ENCODE results near the gene TYK2.
"Not testable (repeated sequence)": the region's sequence is repeated elsewhere in the genome, so short reads cannot be mapped to it uniquely, and the experiment has no call there.

The TYK2 gene

DNA sequence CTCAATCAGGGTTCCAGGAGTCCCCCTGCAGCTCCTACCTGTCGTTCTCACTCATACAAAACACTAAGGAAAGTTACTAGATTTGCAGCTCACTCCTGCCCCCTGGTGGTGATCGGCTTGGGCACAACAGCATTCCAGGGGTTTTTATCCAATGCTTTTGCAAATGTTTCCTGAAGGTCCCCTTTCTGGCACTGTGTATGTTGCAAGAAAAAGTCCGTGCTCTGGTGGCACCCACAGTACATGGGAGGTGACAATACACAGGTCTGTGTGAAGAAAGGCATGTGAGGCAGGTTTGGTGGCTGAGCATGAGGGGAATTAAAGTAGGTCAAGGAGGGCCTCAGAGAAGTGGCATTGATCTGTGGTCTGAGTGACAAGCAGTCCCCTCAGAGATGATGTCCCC is 8.6 kb upstream of the TYK2 start:
- no peak overlapping the region for H3K4me3 ChIP-seq (ENCODE audit: low read length)
- TF ChIP-seq, protein P1, sequence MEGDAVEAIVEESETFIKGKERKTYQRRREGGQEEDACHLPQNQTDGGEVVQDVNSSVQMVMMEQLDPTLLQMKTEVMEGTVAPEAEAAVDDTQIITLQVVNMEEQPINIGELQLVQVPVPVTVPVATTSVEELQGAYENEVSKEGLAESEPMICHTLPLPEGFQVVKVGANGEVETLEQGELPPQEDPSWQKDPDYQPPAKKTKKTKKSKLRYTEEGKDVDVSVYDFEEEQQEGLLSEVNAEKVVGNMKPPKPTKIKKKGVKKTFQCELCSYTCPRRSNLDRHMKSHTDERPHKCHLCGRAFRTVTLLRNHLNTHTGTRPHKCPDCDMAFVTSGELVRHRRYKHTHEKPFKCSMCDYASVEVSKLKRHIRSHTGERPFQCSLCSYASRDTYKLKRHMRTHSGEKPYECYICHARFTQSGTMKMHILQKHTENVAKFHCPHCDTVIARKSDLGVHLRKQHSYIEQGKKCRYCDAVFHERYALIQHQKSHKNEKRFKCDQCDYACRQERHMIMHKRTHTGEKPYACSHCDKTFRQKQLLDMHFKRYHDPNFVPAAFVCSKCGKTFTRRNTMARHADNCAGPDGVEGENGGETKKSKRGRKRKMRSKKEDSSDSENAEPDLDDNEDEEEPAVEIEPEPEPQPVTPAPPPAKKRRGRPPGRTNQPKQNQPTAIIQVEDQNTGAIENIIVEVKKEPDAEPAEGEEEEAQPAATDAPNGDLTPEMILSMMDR (conservative IDR thresholded peaks at IDR 0.05; ENCODE audit: low read length) = peak; percentile 97
- peak; percentile 66 for DNase-seq (ENCODE audit: low read depth)

DNA sequence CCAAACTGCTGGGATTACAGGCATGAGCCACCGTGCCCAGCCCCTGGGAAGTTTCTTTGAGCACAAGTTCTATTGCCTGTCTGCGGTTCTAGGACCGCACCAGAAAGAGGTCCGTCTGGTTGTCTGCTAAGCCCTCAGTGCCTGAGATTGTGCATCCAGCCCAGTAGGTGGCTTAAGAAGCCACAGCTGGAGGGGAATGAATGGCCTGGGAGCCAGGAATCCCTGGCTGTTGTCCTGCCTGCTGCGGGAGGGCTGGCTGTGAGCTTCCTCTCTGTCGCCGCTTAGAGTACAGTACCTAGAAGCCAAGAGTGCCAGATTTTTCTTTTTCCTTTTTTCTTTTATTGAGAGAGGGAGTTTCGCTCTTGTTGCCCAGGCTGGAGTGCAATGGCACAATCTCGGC is 4.2 kb upstream of the TYK2 start:
- TF ChIP-seq, protein P1 (conservative IDR thresholded peaks at IDR 0.05; ENCODE audit: low read length) = no peak
- DNase-seq (ENCODE audit: low read depth) = no peak
- no peak overlapping the region for H3K4me3 ChIP-seq (ENCODE audit: low read length)

DNA sequence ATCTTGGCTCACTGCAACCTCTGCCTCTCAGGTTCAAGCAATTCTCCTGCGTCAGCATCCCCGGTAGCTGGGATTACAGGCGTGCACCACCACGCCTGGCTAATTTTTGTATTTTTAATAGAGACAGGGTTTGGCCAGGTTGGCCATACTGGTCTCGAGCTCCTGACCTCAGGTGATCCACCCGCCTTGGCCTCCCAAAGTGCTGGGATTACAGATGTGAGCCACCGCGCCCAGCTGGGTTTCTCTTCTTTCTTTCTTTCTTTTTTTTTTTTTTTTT is 2.8 kb upstream of the TYK2 start:
- DNase-seq (ENCODE audit: low read depth) = not testable (repeated sequence)

GRCh38 chr19:10379880-10380312 is 476 bp downstream of the TYK2 start:
- TF ChIP-seq, protein P1 (conservative IDR thresholded peaks at IDR 0.05; ENCODE audit: low read length) = no peak; the same call in 1 of the 2 replicates
- H3K4me3 ChIP-seq (ENCODE audit: low read length) = peak overlapping the region; percentile 94
- DNase-seq (ENCODE audit: low read depth) = no peak

More for the DNA sequence above, 2.8 kb upstream of the TYK2 start:
- not testable (repeated sequence) for H3K4me3 ChIP-seq (ENCODE audit: low read length)

DNA sequence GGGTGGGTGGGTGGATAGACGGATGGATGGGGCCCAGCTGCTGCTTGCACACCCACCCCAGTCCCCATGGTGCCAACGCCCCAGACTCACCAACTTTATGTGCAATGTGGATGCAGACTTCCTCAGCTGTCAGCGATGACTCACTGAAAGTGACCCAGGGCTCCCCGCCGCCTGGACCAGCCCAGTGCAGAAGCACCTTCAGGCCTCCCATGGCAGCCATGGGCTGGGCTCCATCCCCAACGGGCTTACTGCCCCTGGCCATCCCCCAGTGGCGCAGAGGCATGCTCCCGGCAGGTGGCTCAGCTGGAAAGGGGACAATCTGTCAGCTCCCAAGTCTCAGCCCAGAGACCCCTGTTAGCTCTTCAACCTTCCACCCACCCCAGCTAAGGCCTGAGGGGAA is 2.2 kb downstream of the TYK2 start:
- TF ChIP-seq, protein P1 (conservative IDR thresholded peaks at IDR 0.05; ENCODE audit: low read length) = no peak
- no peak overlapping the region for H3K4me3 ChIP-seq (ENCODE audit: low read length)
- DNase-seq (ENCODE audit: low read depth) = no peak

DNA sequence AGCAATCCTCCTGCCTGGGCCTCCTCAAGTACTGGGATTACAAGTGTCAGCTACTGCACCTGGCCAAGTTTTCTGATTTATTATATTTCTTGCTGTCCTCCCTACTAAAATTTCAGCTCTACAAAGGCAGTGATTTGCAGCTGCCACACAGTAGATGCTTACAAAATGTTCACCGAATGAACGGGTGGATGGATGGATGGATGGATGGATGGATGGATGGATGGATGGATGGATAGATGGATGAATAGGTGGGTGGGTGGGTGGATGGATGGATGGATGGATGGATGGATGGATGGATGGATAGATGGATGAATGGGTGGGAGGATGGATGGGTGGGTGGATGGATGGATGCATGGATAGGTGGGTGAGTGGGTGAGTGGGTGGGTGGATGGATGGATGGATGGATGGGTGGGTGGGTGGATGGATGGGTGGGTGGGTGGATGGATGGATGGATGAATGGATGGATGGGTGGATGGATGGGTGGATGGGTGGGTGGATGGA is 3.2 kb downstream of the TYK2 start:
- not testable (repeated sequence) for DNase-seq (ENCODE audit: low read depth); H3K4me3 ChIP-seq (ENCODE audit: low read length)

GRCh38 chr19:10374931-10375330 is 5.4 kb downstream of the TYK2 start:
- H3K4me3 ChIP-seq (ENCODE audit: low read length) = no peak overlapping the region
- no peak for DNase-seq (ENCODE audit: low read depth)
- TF ChIP-seq, protein P1 (conservative IDR thresholded peaks at IDR 0.05; ENCODE audit: low read length) = no peak

DNA sequence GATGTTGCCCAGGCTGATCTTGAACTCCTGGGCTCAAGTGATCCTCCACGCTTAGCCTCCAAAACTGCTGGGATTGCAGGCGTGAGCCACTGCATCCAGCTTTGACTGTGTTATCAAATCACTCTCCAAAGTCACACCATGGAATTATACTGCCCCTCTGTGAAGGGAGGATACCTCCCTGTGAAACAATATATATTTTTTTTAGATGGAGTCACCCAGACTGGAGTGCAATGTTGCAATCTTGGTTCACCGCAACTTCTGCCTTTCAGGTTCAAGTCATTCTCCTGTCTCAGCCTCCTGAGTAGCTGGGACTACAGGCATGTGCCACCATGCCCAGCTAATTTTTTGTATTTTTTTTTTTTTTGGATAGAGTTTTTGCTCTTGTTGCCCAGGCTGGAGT is 7.7 kb downstream of the TYK2 start:
- TF ChIP-seq, protein P1 (conservative IDR thresholded peaks at IDR 0.05; ENCODE audit: low read length) = no peak
- DNase-seq (ENCODE audit: low read depth) = no peak

More for the DNA sequence above, 7.7 kb downstream of the TYK2 start:
- no peak overlapping the region for H3K4me3 ChIP-seq (ENCODE audit: low read length)
